K562 (cell line): ENCODE data around the gene KPNA3. TPM values are rescaled to one million over a fixed set of nuclear protein-coding genes. Genes with fewer than 3 reads are reported as not detected.

Experiments
- ATAC-seq: fragments of 200-7000 bp; cut with Tn5 transposase; 3 replicates; pipeline ENCODE4 v1.9.1; 2020; ENCODE audit warnings: moderate library complexity
- BruUV-seq: library from RNA; stranded (reverse); fragments of 400-500 nt; replicated peaks from 2 replicates; lab custom pipeline; 2021; lab: Mats Ljungman, UMichigan
- CTCF ChIA-PET: fragments of 300-600 bp; formaldehyde crosslinking; extraction: SDS; loops from one replicate; lab custom pipeline; 2021; ENCODE audit warnings: low intra/inter-chr PET ratio; lab: Yijun Ruan, JAX
- POLR2A ChIA-PET: fragments of 300-600, 350-650 bp; sonication (Branson Sonifier 250); formaldehyde crosslinking; extraction: SDS; loops from one replicate; lab custom pipeline; 2021; ENCODE audit warnings: antibody characterized with exemption, inconsistent platforms; lab: Yijun Ruan, JAX
- DNase-seq, 4 experiments: peaks; one replicate each; pipeline versions ENCODE4 v3.0.0 to v3.0.0-alpha.2; 2011 to 2018; ENCODE audit warnings: low spot score in 3 of 4, mixed read lengths in 3 of 4; ENCODE audit errors: extremely low read depth in 1 of 4
- FAIRE-seq: peaks from 2 replicates; lab custom pipeline; 2011; peaks lifted over from hg19 to GRCh38; lab: Jason Lieb, UNC
- H2AFZ ChIP-seq: 2 replicates; pipeline ENCODE4 v1.6.0; 2011; ENCODE audit warnings: low read depth, low read length, control low read depth, inconsistent platforms
- H3K27ac ChIP-seq: fragments of 200-600 bp; 3 replicates; pipeline ENCODE4 v1.8.0; 2011; ENCODE audit warnings: low read depth, mild to moderate bottlenecking, control low read depth, inconsistent platforms, low read length, moderate library complexity, mixed read lengths; ENCODE audit errors: extremely low read depth
- H3K27me3 ChIP-seq, 2 experiments: fragments of 300-600 bp in 1 of 2; 2 replicates in 1 of 2; 3 replicates in 1 of 2; pipeline versions ENCODE4 v1.6.0 to v1.8.0; 2011; ENCODE audit warnings: inconsistent platforms in 2 of 2, low read length in 2 of 2, mild to moderate bottlenecking in 1 of 2, mixed read lengths in 1 of 2, moderate library complexity in 1 of 2; ENCODE audit not compliant: control insufficient read depth in 2 of 2, insufficient read depth in 2 of 2
- H3K36me3 ChIP-seq: fragments of 300-600 bp; 3 replicates; pipeline ENCODE4 v1.8.0; 2011; ENCODE audit warnings: mild to moderate bottlenecking, low read length, inconsistent platforms; ENCODE audit not compliant: control insufficient read depth, insufficient read depth
- H3K4me1 ChIP-seq, 2 experiments: fragments of 200-600 bp in 1 of 2; replicated peaks in 1 of 2; 2 replicates in 1 of 2; 3 replicates in 1 of 2; pipeline versions ENCODE4 v1.5.1 to v1.8.0; 2011; ENCODE audit warnings: inconsistent platforms in 2 of 2, low read length in 2 of 2, mild to moderate bottlenecking in 1 of 2, mixed read lengths in 1 of 2, moderate library complexity in 1 of 2; ENCODE audit not compliant: control insufficient read depth in 2 of 2, insufficient read depth in 2 of 2
- H3K4me2 ChIP-seq: 2 replicates; pipeline ENCODE4 v1.6.1; 2011; ENCODE audit warnings: low read length, control low read depth, inconsistent platforms, mixed read lengths; ENCODE audit not compliant: insufficient read depth
- H3K4me3 ChIP-seq: fragments of 200-600 bp; sonication (generic), shearing (Covaris generic); 2 replicates; pipeline ENCODE4 v1.5.1; 2016; ENCODE audit warnings: control low read depth, inconsistent platforms
- H3K79me2 ChIP-seq: fragments of 200-600 bp; 3 replicates; pipeline ENCODE4 v1.8.0; 2011; ENCODE audit warnings: low read length, inconsistent platforms; ENCODE audit not compliant: control insufficient read depth, insufficient read depth
- H3K9ac ChIP-seq, 2 experiments: 2 replicates each; pipeline versions ENCODE4 v1.6.0 to v1.6.1; 2011; ENCODE audit warnings: low read depth in 2 of 2, low read length in 2 of 2, control low read depth in 1 of 2, inconsistent platforms in 1 of 2, mild to moderate bottlenecking in 1 of 2, mixed read lengths in 1 of 2; ENCODE audit not compliant: insufficient read depth in 1 of 2
- H3K9me1 ChIP-seq: one replicate; pipeline ENCODE4 v1.6.0; 2011; ENCODE audit warnings: inconsistent platforms, mild to moderate bottlenecking, low read length, moderate library complexity; ENCODE audit not compliant: control insufficient read depth, insufficient read depth
- H3K9me3 ChIP-seq: replicated peaks from 2 replicates; pipeline ENCODE4 v1.5.1; 2011; ENCODE audit warnings: low read depth, low read length, inconsistent platforms; ENCODE audit not compliant: control insufficient read depth, insufficient read depth
- H4K20me1 ChIP-seq: replicated peaks from 2 replicates; pipeline ENCODE4 v1.6.1; 2011; ENCODE audit warnings: low read length, inconsistent platforms, mixed read lengths; ENCODE audit not compliant: control insufficient read depth, insufficient read depth
- HDAC1 ChIP-seq, 2 experiments: fragments of 450-650 bp; IDR thresholded peaks; 2 replicates each; pipeline ENCODE4 v1.6.1; 2016 to 2017; ENCODE audit warnings: inconsistent platforms in 1 of 2, mild to moderate bottlenecking in 1 of 2, moderate library complexity in 1 of 2
- NCOA6 ChIP-seq: fragments of 450-650 bp; IDR thresholded peaks from 2 replicates; pipeline ENCODE4 v1.6.1; 2017; ENCODE audit warnings: mild to moderate bottlenecking
- SIX5 ChIP-seq, 2 experiments: IDR thresholded peaks; 2 replicates each; pipeline ENCODE4 v1.6.1; 2011; ENCODE audit warnings: low read length in 2 of 2, borderline replicate concordance in 1 of 2, low read depth in 1 of 2, mild to moderate bottlenecking in 1 of 2, moderate library complexity in 1 of 2; ENCODE audit not compliant: insufficient read depth in 1 of 2
- XRCC4 ChIP-seq: IDR thresholded peaks from one replicate; pipeline ENCODE4 v1.6.1; 2011; ENCODE audit not compliant: insufficient read depth, insufficient read length; ENCODE audit errors: extremely low read depth
- ZNF785 ChIP-seq: fragments of 250-450 bp; sonication (Bioruptor Pico); IDR thresholded peaks from 2 replicates; pipeline ENCODE4 v1.4.0; 2020; ENCODE audit warnings: mild to moderate bottlenecking
- WGBS: fragments of 100-300 bp; shearing (Covaris generic); methylation state at CpG from one replicate; pipeline ENCODE4 v1.1.6; 2016; ENCODE audit warnings: low coverage, mixed read lengths; ENCODE audit not compliant: insufficient coverage; ENCODE audit errors: missing lambda C conversion rate; 5-methylcytosine and 5-hydroxymethylcytosine counted together
- in situ Hi-C: fragments of 300-500 bp; cut with MboI; formaldehyde crosslinking; loops from 4 replicates; pipeline ENCODE4 v1.15.0; 2018; ENCODE audit warnings: inconsistent platforms, mixed read lengths
- intact Hi-C: fragments of 100-400 bp; cut with micrococcal nuclease; formaldehyde crosslinking; loops from 2 replicates; pipeline ENCODE4 v1.14.2; 2022
- polyA plus RNA-seq, 8 experiments: library from polyadenylated mRNA; depleted of rRNA in 4 of 8; stranded (reverse) in 5 of 8; unstranded in 3 of 8; fragments of >200 nt; fragmentation: Nextera tagmentation in 2 of 8; fragmentation: Illumina TruSeq in 1 of 8; extraction: Ambion mirVana in 2 of 8; extraction: Trizol in 1 of 8; gene quantifications; 2 replicates each; pipeline versions ENCODE4 v1.2.1 to v1.2.3, GENCODE V29; 2011 to 2014; ENCODE audit warnings: inconsistent platforms in 1 of 8, missing spikeins in 1 of 8
- total RNA-seq, 7 experiments: library from RNA; depleted of rRNA in 6 of 7; stranded (reverse); fragments of >200 nt in 6 of 7; fragmentation: Illumina TruSeq in 2 of 7; extraction: Trizol in 2 of 7; gene quantifications; 2 replicates each; pipeline versions ENCODE4 v1.2.1 to v1.2.3, GENCODE V29; 2011 to 2021; ENCODE audit warnings: low replicate concordance in 1 of 7
- TF ChIP-seq, protein P1 (sequence below): sonication (generic); formaldehyde crosslinking; IDR thresholded peaks from 2 replicates; pipeline ENCODE4 v1.8.0; 2022; ENCODE audit warnings: missing genetic modification reagents, mild to moderate bottlenecking, borderline replicate concordance
- TF ChIP-seq, protein P2 (sequence below): fragments of 450-650 bp; IDR thresholded peaks from 2 replicates; pipeline ENCODE4 v1.6.1; 2016; ENCODE audit warnings: mild to moderate bottlenecking, moderate library complexity

The KPNA3 gene
- total and polyA plus RNA-seq, 9 of the 15 experiments (the other 6 are each of a cell fraction or from before 2014, with no cell fraction given), result 8.5 to 23.4 (median 15.7) TPM

DNA sequence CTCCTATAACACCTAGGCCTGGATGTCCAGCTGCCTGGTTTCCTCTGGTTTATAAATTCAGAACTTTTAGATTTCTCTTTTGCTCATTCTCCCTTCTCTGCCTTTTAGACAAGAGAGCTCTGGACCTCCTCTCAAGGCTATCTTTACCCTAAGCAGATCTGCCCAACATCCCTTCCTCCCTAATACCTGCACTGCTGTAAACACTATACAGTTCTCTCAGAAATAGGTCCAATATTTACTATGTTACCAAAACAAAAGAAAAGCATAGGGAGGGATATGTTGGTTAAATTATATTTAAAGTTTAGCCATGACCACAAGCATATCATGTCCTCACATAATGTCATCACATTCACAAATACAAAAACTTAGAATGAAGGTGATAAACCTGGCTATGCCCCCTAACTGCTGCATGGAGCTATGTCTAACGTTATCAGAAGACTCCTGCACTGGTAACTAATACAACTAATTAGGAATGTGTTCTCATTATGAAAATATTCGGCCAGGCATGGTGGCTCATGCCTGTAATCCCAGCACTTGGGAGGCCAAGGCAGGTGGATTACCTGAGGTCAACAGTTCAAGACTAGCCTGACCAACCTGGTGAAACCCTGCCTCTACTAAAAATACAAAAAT, 18.0 kb downstream of the KPNA3 start:
- CTCF ChIA-PET, result no interaction called here
- no peak overlapping the region for H3K4me3 ChIP-seq
- no peak overlapping the region for H3K4me2 ChIP-seq
- in situ Hi-C loops, result no loop called here
- H2AFZ ChIP-seq, result no peak overlapping the region
- no peak for ATAC-seq
- 45% methylated on average over 2 of the region's 2 CpGs for WGBS
- H4K20me1 ChIP-seq, result 0 out of 2 replicates have a peak, but pooled peaks cover 1% of the 10 kb centered on the region
- no peak for FAIRE-seq
- no peaks in the 10 kb centered on the region for H3K9me1 ChIP-seq
- H3K27me3 ChIP-seq, result no peaks in the 10 kb centered on the region
- no peaks in the 10 kb centered on the region; a peak in 1 of 5 replicates for H3K4me1 ChIP-seq
- POLR2A ChIA-PET, result no interaction called here
- H3K9ac ChIP-seq, result no peak overlapping the region
- H3K27ac ChIP-seq, result no peak overlapping the region
- DNase-seq, result no peak
- no TSS peak for BruUV-seq
- no peaks in the 10 kb centered on the region for H3K9me3 ChIP-seq
- no peaks in the 10 kb centered on the region for H3K36me3 ChIP-seq
- intact Hi-C loops, result no loop called here
- H3K79me2 ChIP-seq, result peaks cover 74% of the 10 kb centered on the region
- TF ChIP-seq, protein P1, sequence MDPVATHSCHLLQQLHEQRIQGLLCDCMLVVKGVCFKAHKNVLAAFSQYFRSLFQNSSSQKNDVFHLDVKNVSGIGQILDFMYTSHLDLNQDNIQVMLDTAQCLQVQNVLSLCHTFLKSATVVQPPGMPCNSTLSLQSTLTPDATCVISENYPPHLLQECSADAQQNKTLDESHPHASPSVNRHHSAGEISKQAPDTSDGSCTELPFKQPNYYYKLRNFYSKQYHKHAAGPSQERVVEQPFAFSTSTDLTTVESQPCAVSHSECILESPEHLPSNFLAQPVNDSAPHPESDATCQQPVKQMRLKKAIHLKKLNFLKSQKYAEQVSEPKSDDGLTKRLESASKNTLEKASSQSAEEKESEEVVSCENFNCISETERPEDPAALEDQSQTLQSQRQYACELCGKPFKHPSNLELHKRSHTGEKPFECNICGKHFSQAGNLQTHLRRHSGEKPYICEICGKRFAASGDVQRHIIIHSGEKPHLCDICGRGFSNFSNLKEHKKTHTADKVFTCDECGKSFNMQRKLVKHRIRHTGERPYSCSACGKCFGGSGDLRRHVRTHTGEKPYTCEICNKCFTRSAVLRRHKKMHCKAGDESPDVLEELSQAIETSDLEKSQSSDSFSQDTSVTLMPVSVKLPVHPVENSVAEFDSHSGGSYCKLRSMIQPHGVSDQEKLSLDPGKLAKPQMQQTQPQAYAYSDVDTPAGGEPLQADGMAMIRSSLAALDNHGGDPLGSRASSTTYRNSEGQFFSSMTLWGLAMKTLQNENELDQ, result no peak
- TF ChIP-seq SIX5 (IDR thresholded peaks at IDR 0.05; ENCODE audit: borderline replicate concordance in 1 of 2, insufficient read depth in 1 of 2, low read depth in 1 of 2, low read length in 2 of 2) (no peak), ZNF785 (CRISPR knock-in tag) (no peak), NCOA6 (no peak), XRCC4 (no peak), HDAC1 (IDR thresholded peaks at IDR 0.05) (no peak)
- TF ChIP-seq, protein P2, sequence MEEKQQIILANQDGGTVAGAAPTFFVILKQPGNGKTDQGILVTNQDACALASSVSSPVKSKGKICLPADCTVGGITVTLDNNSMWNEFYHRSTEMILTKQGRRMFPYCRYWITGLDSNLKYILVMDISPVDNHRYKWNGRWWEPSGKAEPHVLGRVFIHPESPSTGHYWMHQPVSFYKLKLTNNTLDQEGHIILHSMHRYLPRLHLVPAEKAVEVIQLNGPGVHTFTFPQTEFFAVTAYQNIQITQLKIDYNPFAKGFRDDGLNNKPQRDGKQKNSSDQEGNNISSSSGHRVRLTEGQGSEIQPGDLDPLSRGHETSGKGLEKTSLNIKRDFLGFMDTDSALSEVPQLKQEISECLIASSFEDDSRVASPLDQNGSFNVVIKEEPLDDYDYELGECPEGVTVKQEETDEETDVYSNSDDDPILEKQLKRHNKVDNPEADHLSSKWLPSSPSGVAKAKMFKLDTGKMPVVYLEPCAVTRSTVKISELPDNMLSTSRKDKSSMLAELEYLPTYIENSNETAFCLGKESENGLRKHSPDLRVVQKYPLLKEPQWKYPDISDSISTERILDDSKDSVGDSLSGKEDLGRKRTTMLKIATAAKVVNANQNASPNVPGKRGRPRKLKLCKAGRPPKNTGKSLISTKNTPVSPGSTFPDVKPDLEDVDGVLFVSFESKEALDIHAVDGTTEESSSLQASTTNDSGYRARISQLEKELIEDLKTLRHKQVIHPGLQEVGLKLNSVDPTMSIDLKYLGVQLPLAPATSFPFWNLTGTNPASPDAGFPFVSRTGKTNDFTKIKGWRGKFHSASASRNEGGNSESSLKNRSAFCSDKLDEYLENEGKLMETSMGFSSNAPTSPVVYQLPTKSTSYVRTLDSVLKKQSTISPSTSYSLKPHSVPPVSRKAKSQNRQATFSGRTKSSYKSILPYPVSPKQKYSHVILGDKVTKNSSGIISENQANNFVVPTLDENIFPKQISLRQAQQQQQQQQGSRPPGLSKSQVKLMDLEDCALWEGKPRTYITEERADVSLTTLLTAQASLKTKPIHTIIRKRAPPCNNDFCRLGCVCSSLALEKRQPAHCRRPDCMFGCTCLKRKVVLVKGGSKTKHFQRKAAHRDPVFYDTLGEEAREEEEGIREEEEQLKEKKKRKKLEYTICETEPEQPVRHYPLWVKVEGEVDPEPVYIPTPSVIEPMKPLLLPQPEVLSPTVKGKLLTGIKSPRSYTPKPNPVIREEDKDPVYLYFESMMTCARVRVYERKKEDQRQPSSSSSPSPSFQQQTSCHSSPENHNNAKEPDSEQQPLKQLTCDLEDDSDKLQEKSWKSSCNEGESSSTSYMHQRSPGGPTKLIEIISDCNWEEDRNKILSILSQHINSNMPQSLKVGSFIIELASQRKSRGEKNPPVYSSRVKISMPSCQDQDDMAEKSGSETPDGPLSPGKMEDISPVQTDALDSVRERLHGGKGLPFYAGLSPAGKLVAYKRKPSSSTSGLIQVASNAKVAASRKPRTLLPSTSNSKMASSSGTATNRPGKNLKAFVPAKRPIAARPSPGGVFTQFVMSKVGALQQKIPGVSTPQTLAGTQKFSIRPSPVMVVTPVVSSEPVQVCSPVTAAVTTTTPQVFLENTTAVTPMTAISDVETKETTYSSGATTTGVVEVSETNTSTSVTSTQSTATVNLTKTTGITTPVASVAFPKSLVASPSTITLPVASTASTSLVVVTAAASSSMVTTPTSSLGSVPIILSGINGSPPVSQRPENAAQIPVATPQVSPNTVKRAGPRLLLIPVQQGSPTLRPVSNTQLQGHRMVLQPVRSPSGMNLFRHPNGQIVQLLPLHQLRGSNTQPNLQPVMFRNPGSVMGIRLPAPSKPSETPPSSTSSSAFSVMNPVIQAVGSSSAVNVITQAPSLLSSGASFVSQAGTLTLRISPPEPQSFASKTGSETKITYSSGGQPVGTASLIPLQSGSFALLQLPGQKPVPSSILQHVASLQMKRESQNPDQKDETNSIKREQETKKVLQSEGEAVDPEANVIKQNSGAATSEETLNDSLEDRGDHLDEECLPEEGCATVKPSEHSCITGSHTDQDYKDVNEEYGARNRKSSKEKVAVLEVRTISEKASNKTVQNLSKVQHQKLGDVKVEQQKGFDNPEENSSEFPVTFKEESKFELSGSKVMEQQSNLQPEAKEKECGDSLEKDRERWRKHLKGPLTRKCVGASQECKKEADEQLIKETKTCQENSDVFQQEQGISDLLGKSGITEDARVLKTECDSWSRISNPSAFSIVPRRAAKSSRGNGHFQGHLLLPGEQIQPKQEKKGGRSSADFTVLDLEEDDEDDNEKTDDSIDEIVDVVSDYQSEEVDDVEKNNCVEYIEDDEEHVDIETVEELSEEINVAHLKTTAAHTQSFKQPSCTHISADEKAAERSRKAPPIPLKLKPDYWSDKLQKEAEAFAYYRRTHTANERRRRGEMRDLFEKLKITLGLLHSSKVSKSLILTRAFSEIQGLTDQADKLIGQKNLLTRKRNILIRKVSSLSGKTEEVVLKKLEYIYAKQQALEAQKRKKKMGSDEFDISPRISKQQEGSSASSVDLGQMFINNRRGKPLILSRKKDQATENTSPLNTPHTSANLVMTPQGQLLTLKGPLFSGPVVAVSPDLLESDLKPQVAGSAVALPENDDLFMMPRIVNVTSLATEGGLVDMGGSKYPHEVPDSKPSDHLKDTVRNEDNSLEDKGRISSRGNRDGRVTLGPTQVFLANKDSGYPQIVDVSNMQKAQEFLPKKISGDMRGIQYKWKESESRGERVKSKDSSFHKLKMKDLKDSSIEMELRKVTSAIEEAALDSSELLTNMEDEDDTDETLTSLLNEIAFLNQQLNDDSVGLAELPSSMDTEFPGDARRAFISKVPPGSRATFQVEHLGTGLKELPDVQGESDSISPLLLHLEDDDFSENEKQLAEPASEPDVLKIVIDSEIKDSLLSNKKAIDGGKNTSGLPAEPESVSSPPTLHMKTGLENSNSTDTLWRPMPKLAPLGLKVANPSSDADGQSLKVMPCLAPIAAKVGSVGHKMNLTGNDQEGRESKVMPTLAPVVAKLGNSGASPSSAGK, result no peak
